HEK293T (cell line): ENCODE measurements around the gene DNAJC15.

ENCODE experiments used
- BHLHE40 ChIP-seq: fragments of 450-650 bp; IDR thresholded peaks from 2 replicates; pipeline ENCODE4 v1.6.1; 2016; ENCODE audit warnings: mild to moderate bottlenecking, moderate library complexity, borderline replicate concordance
- FOXA1 ChIP-seq: fragments of 450-650 bp; IDR thresholded peaks from 2 replicates; pipeline ENCODE4 v1.6.1; 2016; ENCODE audit warnings: mild to moderate bottlenecking
- FOXK2 ChIP-seq: fragments of 450-650 bp; IDR thresholded peaks from 2 replicates; pipeline ENCODE4 v1.6.1; 2016; ENCODE audit warnings: mild to moderate bottlenecking
- SP1 ChIP-seq: fragments of 450-650 bp; IDR thresholded peaks from 2 replicates; pipeline ENCODE4 v1.6.1; 2017
- SUZ12 ChIP-seq: fragments of 450-650 bp; IDR thresholded peaks from 2 replicates; pipeline ENCODE4 v1.6.1; 2016; ENCODE audit warnings: mild to moderate bottlenecking

DNA sequence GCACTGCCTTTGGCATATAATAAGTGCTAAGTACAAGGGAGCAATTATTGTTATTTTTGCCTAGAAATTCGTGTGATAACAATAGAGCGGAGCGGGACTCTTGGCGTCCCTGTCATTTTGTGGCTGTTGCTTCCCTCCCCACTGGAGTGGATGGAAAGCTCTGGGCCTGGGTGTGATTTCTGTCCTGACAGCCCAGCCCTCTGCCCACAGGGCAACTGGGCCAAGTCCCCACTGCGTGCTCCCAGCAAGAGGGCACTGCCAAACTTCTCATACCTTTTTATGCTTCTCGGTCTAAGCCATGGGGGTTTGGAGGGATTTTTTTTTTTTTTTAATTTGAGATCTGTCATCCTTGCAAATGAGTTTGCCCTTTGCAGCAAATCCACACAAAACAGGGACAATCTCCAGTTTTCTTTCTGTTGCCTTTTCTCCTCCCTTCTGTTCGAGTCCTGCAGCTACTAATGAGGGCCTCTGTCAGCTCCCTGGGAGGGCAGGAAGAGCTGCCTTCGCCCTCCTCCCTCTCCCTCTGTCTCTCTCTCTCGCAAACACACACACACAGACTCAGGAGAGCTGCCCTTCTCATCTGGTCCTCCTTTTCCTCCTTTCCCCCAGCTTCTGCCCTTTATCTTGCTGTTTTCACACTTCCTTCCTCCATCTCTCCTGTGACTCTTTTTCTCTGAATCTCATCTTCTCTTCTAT, 103.9 kb downstream of the DNAJC15 start:
- no peak for TF ChIP-seq FOXA1
- no peak for TF ChIP-seq SUZ12
- TF ChIP-seq SP1, result no peak
- TF ChIP-seq BHLHE40, result no peak
- TF ChIP-seq FOXK2, result no peak
